HepG2 (cell line): Measurements from ENCODE around the gene NAPG. TPM values are rescaled to one million over a fixed set of nuclear protein-coding genes. Genes with fewer than 3 reads are reported as not detected.

Experiments used
- ATAC-seq: fragments of 200-7000 bp; cut with Tn5 transposase; 3 replicates; pipeline ENCODE4 v1.9.1; 2020; ENCODE audit warnings: mild to moderate bottlenecking, moderate library complexity
- BruUV-seq: library from RNA; stranded (reverse); fragments of 400-500 nt; replicated peaks from 2 replicates; lab custom pipeline; 2021; lab: Mats Ljungman, UMichigan
- CTCF ChIA-PET: fragments of 300-600 bp; formaldehyde crosslinking; extraction: SDS; loops from one replicate; lab custom pipeline; 2021; ENCODE audit warnings: low total read pairs, inconsistent platforms, low intra/inter-chr PET ratio; lab: Yijun Ruan, JAX
- POLR2A ChIA-PET: fragments of 350-600 bp; sonication (Branson Sonifier 250); formaldehyde crosslinking; loops from one replicate; lab custom pipeline; 2020; ENCODE audit warnings: antibody characterized with exemption, inconsistent platforms; lab: Yijun Ruan, JAX
- DNase-seq: peaks from one replicate; pipeline ENCODE4 v3.0.0-alpha.2; 2015; ENCODE audit warnings: low spot score
- FAIRE-seq: peaks from 3 replicates; lab custom pipeline; 2011; peaks lifted over from hg19 to GRCh38; lab: Jason Lieb, UNC
- H2AFZ ChIP-seq: one replicate; pipeline ENCODE4 v1.6.1; 2011; ENCODE audit warnings: low read length, inconsistent platforms
- H3K27ac ChIP-seq: fragments of 300-600 bp; 3 replicates; pipeline ENCODE4 v1.8.0; 2011; ENCODE audit warnings: mixed run types, mild to moderate bottlenecking, mixed read lengths, low read length, inconsistent platforms; ENCODE audit not compliant: insufficient read depth; ENCODE audit errors: extremely low read length
- H3K27me3 ChIP-seq, 2 experiments: fragments of 200-600 bp in 1 of 2; 2 replicates in 1 of 2; 3 replicates in 1 of 2; pipeline versions ENCODE4 v1.6.0 to v1.8.0; 2011; ENCODE audit warnings: low read length in 2 of 2, mild to moderate bottlenecking in 2 of 2, moderate library complexity in 2 of 2, inconsistent platforms in 1 of 2; ENCODE audit not compliant: insufficient read depth in 2 of 2, control insufficient read depth in 1 of 2
- H3K36me3 ChIP-seq, 2 experiments: fragments of 200-600 bp in 1 of 2; replicated peaks in 1 of 2; 2 replicates in 1 of 2; 3 replicates in 1 of 2; pipeline versions ENCODE4 v1.5.1 to v1.8.0; 2011; ENCODE audit warnings: low read length in 2 of 2, inconsistent platforms in 1 of 2; ENCODE audit not compliant: insufficient read depth in 2 of 2, control insufficient read depth in 1 of 2
- H3K4me1 ChIP-seq: 2 replicates; pipeline ENCODE4 v1.5.1; 2012; ENCODE audit warnings: low read length, inconsistent platforms; ENCODE audit not compliant: insufficient read depth
- H3K4me2 ChIP-seq: 2 replicates; pipeline ENCODE4 v1.6.0; 2011; ENCODE audit warnings: low read depth, low read length, inconsistent platforms
- H3K4me3 ChIP-seq, 3 experiments: fragments of 200-600 bp in 1 of 3; sonication (generic), shearing (Covaris generic) in 1 of 3; replicated peaks in 1 of 3; 2 replicates each; pipeline ENCODE4 v1.5.1; 2011 to 2016; ENCODE audit warnings: low read length in 3 of 3, inconsistent platforms in 2 of 3, low read depth in 2 of 3, mild to moderate bottlenecking in 2 of 3, control low read depth in 1 of 3, mixed read lengths in 1 of 3; ENCODE audit not compliant: insufficient read depth in 1 of 3
- H3K79me2 ChIP-seq: one replicate; pipeline ENCODE4 v1.6.1; 2011; ENCODE audit warnings: low read length, inconsistent platforms; ENCODE audit not compliant: insufficient read depth
- H3K9ac ChIP-seq: 2 replicates; pipeline ENCODE4 v1.6.0; 2011; ENCODE audit warnings: mild to moderate bottlenecking, low read depth, low read length, inconsistent platforms; ENCODE audit not compliant: insufficient read depth
- H3K9me3 ChIP-seq: 2 replicates; pipeline ENCODE4 v1.5.1; 2012; ENCODE audit warnings: mild to moderate bottlenecking, low read length
- H4K20me1 ChIP-seq: 2 replicates; pipeline ENCODE4 v1.6.0; 2011; ENCODE audit warnings: inconsistent platforms, mild to moderate bottlenecking, low read length, moderate library complexity; ENCODE audit not compliant: insufficient read depth
- CEBPB ChIP-seq: IDR thresholded peaks from 2 replicates; pipeline ENCODE4 v1.6.1; 2011; ENCODE audit warnings: low read depth, low read length, improper control_type of control experiment, borderline replicate concordance
- HMG20B ChIP-seq: conservative IDR thresholded peaks from 2 replicates; pipeline ENCODE4 v1.6.1; 2016; ENCODE audit warnings: missing genetic modification reagents, missing compliant biosample characterization
- KLF11 ChIP-seq: IDR thresholded peaks from 2 replicates; pipeline ENCODE4 v1.6.1; 2016; ENCODE audit warnings: missing compliant biosample characterization
- NFYC ChIP-seq: IDR thresholded peaks from 2 replicates; pipeline ENCODE4 v1.6.1; 2016; ENCODE audit warnings: missing genetic modification reagents, missing compliant biosample characterization
- PPARG ChIP-seq: conservative IDR thresholded peaks from 2 replicates; pipeline ENCODE4 v1.6.1; 2016; ENCODE audit warnings: missing biosample characterization, missing genetic modification reagents
- REST ChIP-seq, 2 experiments: IDR thresholded peaks; 2 replicates each; pipeline ENCODE4 v1.6.1; 2011 to 2012; ENCODE audit warnings: low read length in 2 of 2, borderline replicate concordance in 1 of 2, low read depth in 1 of 2, mild to moderate bottlenecking in 1 of 2, moderate library complexity in 1 of 2
- SP5 ChIP-seq: IDR thresholded peaks from 2 replicates; pipeline ENCODE4 v1.6.1; 2016; ENCODE audit warnings: low read depth, borderline replicate concordance
- XBP1 ChIP-seq: sonication (generic); formaldehyde crosslinking; IDR thresholded peaks from 2 replicates; pipeline ENCODE4 v1.5.0; 2020; ENCODE audit warnings: missing genetic modification reagents
- ZNF282 ChIP-seq: fragments of 450-650 bp; IDR thresholded peaks from 2 replicates; pipeline ENCODE4 v1.6.1; 2018; ENCODE audit not compliant: partially characterized antibody
- ZNF343 ChIP-seq: sonication (generic); formaldehyde crosslinking; IDR thresholded peaks from 2 replicates; pipeline ENCODE4 v1.4.0; 2020; ENCODE audit warnings: mild to moderate bottlenecking, missing genetic modification reagents
- ZNF552 ChIP-seq: sonication (generic); formaldehyde crosslinking; IDR thresholded peaks from 2 replicates; pipeline ENCODE4 v1.9.0; 2022; ENCODE audit warnings: missing genetic modification reagents, mild to moderate bottlenecking, borderline replicate concordance
- WGBS: methylation state at CpG from one replicate; pipeline ENCODE4 v1.1.6; 2017; ENCODE audit warnings: low lambda C conversion rate; 5-methylcytosine and 5-hydroxymethylcytosine counted together
- in situ Hi-C: cut with HindIII; loops from 2 replicates; pipeline ENCODE4 v1.10.0; 2017; ENCODE audit warnings: low pct_unique_long_range_greater_than_20kb; ENCODE audit not compliant: extremely low pct_ligation_motif_present
- intact Hi-C: fragments of 100-400 bp; cut with micrococcal nuclease; formaldehyde crosslinking; loops from one replicate; pipeline ENCODE4 v1.10.0; 2022; ENCODE audit not compliant: unreplicated experiment
- polyA plus RNA-seq, 8 experiments: library from polyadenylated mRNA; depleted of rRNA in 3 of 8; stranded (reverse) in 7 of 8; unstranded in 1 of 8; fragments of >200 nt; fragmentation: Illumina TruSeq in 4 of 8; extraction: Trizol in 4 of 8; gene quantifications; 2 replicates each; pipeline versions ENCODE4 v1.2.1 to v1.2.3, GENCODE V29; 2011 to 2016; ENCODE audit warnings: low read depth in 4 of 8, missing spikeins in 1 of 8, mixed read lengths in 1 of 8; ENCODE audit not compliant: insufficient read depth in 1 of 8
- total RNA-seq, 5 experiments: library from RNA; depleted of rRNA; stranded (reverse); fragments of >200 nt; fragmentation: Illumina TruSeq; extraction: Trizol; gene quantifications; 2 replicates each; pipeline ENCODE4 v1.2.3, GENCODE V29; 2016; ENCODE audit warnings: low read depth in 1 of 5
- TF ChIP-seq, protein P1 (sequence below): sonication (generic); formaldehyde crosslinking; IDR thresholded peaks from 2 replicates; pipeline ENCODE4 v1.9.0; 2021; ENCODE audit warnings: missing genetic modification reagents, mild to moderate bottlenecking, borderline replicate concordance

Gene NAPG
- total and polyA plus RNA-seq, 2 of the 13 experiments (the other 11 are each of a cell fraction or from before 2014, with no cell fraction given): 19.8 to 34.4 TPM

DNA sequence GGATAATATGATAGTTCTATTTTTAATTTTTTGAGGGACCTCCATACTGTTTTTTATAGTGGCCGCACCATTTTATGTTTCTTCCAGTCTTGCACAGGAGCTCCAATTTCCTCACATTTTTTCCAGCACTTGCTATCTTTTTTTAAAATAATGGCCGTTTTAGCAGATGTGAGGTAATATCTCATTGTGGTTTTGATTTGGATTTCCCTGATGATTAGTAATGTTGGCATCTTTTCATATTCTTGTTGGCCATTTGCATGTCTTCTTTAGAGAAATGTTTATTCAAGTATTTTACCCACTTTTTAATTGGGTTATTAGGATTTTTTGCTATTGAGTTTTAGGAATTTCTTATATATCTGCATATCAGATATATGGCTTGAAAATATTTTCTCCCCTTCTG, 29.9 kb upstream of the NAPG start:
- FAIRE-seq (no peak), ATAC-seq (no peak), DNase-seq (no peak)
- H3K36me3 ChIP-seq: no peaks in the 10 kb centered on the region
- no peak overlapping the region for H3K4me3 ChIP-seq
- no peaks in the 10 kb centered on the region; a peak in 1 of 5 replicates for H3K27me3 ChIP-seq
- no peaks in the 10 kb centered on the region for H4K20me1 ChIP-seq
- BruUV-seq: no TSS peak
- intact Hi-C loops: no loop called here
- ChIA-PET POLR2A (no interaction called here), CTCF (no interaction called here)
- in situ Hi-C loops: no loop called here
- H3K27ac ChIP-seq: no peak overlapping the region
- no peaks in the 10 kb centered on the region for H3K79me2 ChIP-seq
- H3K9ac ChIP-seq: no peak overlapping the region
- WGBS: 28% methylated on average over 2 of the region's 2 CpGs
- TF ChIP-seq KLF11: no peak
- no peaks in the 10 kb centered on the region for H3K4me1 ChIP-seq
- no peaks in the 10 kb centered on the region for H3K9me3 ChIP-seq
- no peak overlapping the region for H2AFZ ChIP-seq
- no peak overlapping the region for H3K4me2 ChIP-seq

GRCh38 chr18:10497206-10497749, 28.5 kb upstream of the NAPG start:
- Histone ChIP-seq H3K27me3 (no peaks in the 10 kb centered on the region; a peak in 1 of 5 replicates), H3K36me3 (no peaks in the 10 kb centered on the region), H3K79me2 (no peaks in the 10 kb centered on the region), H3K9me3 (no peaks in the 10 kb centered on the region), H2AFZ (no peak overlapping the region), H3K27ac (no peak overlapping the region), H3K4me1 (no peaks in the 10 kb centered on the region), H3K9ac (no peak overlapping the region), H3K4me2 (no peak overlapping the region), H3K4me3 (no peak overlapping the region), H4K20me1 (no peaks in the 10 kb centered on the region)
- ATAC-seq: no peak
- no peak for DNase-seq
- ChIA-PET CTCF (no interaction called here), POLR2A (no interaction called here)
- in situ Hi-C loops: no loop called here
- no TSS peak for BruUV-seq
- no peak for FAIRE-seq
- intact Hi-C loops: no loop called here
- TF ChIP-seq, protein P1, sequence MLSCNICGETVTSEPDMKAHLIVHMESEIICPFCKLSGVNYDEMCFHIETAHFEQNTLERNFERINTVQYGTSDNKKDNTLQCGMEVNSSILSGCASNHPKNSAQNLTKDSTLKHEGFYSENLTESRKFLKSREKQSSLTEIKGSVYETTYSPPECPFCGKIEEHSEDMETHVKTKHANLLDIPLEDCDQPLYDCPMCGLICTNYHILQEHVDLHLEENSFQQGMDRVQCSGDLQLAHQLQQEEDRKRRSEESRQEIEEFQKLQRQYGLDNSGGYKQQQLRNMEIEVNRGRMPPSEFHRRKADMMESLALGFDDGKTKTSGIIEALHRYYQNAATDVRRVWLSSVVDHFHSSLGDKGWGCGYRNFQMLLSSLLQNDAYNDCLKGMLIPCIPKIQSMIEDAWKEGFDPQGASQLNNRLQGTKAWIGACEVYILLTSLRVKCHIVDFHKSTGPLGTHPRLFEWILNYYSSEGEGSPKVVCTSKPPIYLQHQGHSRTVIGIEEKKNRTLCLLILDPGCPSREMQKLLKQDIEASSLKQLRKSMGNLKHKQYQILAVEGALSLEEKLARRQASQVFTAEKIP (CRISPR knock-in tag): no peak
- TF ChIP-seq CEBPB: no peak
- no peak for TF ChIP-seq SP5 (CRISPR knock-in tag)
- TF ChIP-seq NFYC (CRISPR knock-in tag): no peak
- no peak for TF ChIP-seq ZNF552
- TF ChIP-seq ZNF343 (CRISPR knock-in tag): no peak
- no peak for TF ChIP-seq HMG20B (CRISPR knock-in tag)
- TF ChIP-seq REST (IDR thresholded peaks at IDR 0.05; ENCODE audit: borderline replicate concordance in 1 of 2, low read depth in 1 of 2, low read length in 2 of 2): no peak
- no peak for TF ChIP-seq XBP1 (CRISPR knock-in tag)
- TF ChIP-seq PPARG: no peak
- TF ChIP-seq ZNF282: no peak
